Measurements from ENCODE around the gene DNAH17.
A peak's percentile ranks its signal among the peaks of the same experiment; 100 is the strongest.

The DNAH17 gene

GRCh38 chr17:78449983-78450595 lies 127.1 kb downstream of the DNAH17 start:
- DNase-seq = no peak

GRCh38 chr17:78448356-78448993 lies 128.7 kb downstream of the DNAH17 start:
- no peak for DNase-seq

DNA sequence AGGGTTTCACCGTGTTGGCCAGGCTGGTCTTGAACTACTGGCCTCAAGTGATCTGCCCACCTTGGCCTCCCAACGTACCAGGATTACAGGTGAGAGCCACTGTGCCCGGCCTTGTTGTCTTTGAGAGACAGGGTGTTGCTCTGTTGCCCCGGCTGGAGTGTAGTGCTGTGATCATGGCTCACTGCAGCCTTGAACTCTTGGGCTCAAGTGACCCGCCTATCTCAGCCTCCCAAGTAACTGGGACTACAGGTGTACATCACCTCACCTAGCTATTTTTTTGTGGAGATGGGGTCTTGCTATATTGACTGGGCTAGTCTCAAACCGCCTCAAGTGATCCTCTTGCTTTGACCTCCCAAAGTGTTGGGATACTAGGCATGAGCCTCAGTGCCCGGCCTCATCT lies 130.4 kb downstream of the DNAH17 start:
- no peak for DNase-seq

GRCh38 chr17:78444392-78444791 lies 132.8 kb downstream of the DNAH17 start:
- no peak for DNase-seq

- DNase-seq = peak in 1 of 2 donors; percentile 70
Observed at GRCh38 chr17:78442648-78443218, 134.5 kb downstream of the DNAH17 start.

DNA sequence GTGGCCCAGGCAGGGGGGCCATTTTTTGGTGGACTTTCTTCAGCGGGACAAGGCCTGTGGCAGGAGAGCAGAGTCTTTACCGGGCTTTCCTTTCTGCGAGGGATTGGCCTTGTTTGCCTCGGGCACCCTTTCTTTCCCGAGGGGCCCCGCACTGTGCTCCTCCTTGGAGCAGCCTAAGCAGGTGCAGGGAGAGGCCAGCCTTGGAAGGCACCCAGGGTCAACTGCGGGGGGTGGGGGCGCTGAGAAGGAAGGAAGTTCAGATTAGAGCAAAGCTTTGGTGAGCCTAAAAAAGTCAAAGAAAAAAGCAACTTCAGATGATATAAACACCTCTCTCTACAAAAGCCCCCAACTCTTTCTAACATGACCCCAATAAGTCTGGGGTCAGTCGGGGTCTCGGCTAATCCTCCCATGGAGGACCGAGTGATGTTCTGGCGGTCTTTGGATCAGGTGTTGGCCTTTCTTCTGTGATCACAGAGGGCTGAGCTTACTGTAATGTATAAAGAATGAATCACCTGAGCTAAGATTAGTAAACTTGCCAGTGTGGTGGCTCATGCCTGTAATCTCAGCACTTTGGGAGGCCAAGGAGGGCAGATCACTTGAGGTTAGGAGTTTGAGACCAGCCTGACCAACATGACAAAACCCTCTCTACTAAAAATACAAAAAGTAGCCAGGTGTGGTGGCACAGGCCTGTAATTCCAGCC lies 135.8 kb downstream of the DNAH17 start:
- no peak for DNase-seq

DNA sequence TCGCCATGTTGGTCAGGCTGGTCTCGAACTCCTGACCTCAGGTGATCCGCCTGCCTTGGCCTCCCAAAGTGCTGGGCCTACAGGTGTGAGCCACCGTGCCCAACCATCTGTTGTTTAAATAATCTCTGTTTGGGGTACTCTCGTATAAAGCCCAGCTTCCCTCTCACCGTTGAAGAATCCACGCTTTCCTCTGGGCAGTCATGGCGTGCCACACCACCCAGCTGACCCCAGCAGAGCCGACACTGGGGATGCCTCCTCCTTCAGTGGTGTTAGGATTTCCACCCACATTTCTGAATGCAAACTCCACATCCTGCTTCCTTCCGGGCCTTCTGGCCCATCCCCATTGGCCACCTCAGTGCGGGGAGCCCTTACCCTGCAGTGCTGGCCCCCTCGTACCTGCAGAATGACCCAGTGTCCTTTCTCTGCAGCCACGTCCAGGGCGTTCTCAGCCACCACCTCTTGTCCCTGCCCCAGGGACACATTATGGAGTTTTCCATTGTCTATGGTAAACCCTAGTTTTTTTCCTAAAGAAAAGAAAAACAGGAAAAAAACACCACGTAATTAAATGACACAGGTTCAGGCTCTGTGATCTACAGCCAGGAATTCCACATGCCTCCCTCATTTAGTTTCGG lies 138.4 kb downstream of the DNAH17 start:
- no peak for DNase-seq

DNA sequence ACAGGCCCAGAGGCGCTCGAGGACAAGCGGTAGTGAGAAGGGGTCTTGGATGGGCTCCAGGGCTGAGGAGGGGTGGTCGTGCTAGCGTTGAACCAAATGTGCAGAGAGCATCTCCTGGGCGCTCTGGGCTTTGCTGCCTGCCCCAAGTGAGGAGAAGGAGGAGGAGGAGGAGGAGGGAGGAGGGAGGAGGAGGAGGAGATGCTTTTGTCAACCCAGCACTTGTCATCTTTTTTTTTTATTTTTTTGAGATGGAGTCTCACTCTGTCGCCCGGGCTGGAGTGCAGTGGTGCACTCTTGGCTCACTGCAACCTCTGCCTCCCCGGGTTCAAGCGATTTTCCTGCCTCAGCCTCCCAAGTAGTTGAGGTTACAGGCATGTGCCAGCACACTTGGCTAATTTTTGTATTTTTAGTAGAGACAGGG lies 138.9 kb downstream of the DNAH17 start:
- DNase-seq = no peak

DNA sequence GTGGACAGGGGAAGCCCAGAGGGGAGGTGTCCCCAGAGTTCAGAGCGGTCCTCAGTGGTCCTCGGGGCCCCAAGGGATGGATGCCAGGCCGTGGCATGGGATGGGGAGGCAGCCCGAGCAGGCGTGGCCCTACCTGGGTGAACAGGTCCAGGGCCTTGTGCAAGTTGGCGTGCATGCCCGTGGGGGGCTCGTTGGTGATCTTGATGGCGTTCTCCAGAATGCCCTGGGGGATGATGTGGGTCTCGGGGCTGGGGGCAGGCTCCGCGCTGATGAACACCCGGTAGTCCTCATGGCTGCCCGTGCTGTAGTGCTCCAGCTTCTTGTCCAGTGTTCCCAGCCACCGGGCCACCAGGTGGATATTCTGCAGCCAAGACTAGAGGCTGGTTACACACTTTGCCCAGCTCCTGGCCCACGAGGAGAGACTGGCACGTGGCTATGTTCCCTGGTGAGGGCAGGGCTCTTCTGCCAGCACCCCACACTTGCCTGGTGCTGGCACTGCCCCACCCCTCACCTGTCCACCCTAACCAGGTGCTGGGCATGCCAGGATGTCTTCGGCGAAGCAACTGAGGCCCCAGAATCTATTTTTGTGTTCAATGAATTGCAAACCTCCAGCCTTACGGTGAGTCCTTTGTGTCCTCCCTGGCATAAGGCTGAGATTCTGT lies 139.6 kb downstream of the DNAH17 start:
- no peak for DNase-seq

GRCh38 chr17:78435330-78436005 lies 141.7 kb downstream of the DNAH17 start:
- no peak for DNase-seq

DNA sequence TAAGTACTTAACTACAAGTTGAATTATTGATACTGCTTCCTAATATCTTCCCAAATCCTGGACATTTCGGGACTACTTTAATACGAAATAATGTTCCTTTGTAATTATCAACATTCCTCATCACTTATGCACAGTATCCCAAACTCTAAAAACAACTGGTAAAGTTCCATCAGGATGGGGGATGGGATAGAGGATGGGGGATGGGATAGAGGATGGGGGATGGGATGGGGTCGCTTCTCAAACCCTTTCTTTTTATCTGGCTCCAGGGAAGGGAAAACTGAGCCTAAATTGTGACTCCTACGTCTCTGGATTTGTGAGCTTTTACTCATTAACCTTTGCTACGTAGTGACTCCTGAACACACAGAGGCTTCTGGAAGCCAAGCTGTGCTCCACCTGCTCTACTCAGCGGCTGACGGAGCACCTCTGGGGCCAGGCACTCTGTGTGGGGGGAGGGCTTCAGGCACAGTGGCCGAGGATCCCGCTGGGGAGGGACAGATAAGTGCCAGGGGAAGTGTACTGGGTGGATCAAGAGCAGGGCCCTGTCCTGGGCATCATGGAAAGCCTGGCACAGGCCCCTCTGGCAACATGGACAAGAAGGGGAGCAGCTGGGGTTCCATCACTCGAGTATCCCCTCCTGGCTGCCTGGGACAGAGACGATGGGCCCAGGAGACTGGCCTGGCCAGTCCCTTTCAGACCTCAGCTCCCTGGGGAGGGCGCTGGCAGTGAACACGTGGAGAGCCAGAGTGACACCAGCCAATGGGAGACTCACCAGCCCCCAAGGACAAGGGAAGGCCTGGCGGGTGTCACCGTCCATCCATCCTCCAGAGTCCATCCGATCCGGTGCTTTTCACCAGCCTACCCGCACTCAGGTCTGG lies 142.5 kb downstream of the DNAH17 start:
- no peak for DNase-seq

- no peak for DNase-seq
Observed at GRCh38 chr17:78433780-78434335, 143.3 kb downstream of the DNAH17 start.

DNA sequence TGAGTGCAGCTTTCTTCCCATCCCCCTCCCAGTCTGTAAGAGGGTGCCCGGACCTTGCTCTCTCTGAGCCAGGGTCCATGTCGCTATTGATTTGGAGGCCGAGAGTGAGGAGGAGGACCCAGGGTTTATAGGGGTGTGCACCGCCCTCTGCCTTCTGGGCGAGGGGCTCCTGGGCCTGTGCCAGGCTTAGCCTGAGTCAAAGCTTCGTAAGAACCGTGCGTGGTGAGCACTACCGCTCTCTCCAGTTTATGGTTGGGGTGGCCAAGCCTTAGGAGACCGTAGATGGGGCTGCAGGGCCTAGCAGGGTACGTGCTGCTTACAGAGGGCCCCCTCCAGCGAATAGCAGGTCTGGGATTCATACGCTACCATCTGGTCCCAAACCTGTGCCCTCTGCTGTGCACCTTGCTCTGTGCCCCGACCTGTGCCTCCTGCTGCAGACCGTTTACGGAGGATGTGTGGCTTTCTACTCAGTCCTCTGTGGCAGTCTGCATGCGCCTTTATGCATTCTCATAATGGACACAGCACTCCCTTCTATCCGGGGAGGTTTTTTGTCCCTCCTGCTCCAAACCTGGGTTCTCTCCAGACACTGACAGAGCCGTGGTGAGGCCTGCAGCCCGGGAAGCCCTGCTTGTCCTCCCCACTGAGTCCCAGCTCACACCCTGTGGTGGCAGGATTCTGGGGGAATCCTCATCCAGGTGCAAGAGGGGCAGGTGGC lies 144.0 kb downstream of the DNAH17 start:
- DNase-seq = no peak

DNA sequence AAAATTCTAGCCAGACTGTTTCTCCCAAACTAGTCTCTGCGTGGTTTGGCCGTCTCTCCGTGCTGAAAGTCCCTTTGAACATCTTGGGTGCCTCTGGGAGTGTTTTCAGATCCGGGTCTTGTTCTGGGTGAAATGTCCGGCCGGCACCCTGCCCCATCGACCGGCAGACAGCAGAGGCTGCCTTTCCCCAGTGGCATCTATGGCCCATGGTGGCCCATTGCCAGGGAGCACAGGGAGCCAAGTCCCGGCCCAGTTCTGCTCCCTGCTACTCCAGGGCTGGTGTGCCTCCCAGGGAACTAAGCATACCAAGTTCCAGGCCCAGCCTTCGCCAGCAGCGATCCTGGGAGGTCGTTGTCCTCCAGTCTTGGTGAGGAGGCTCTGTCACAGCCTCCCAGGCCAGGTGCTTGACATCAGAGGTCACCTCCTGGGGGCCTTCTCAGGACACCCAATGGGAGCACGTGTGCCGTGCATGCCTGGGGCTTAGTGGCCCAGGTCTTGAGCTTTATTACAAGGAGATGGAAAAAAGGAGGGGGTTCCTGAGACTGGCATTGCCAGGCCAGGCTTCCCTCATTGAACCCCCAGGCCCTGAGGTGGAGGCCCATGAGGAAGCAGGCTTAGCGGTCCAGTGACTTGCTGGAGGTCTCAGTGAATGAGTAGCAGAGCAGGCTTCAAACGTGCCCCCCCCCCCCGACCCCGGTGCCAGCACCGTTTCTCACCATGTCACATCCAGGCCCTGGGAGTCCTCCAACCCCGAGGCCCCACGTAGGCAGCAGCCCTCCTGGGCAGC lies 144.8 kb downstream of the DNAH17 start:
- DNase-seq = no peak

- no peak for DNase-seq
Observed at GRCh38 chr17:78431692-78431958, 145.6 kb downstream of the DNAH17 start.

GRCh38 chr17:78430892-78431691 lies 146.1 kb downstream of the DNAH17 start:
- DNase-seq = no peak

DNA sequence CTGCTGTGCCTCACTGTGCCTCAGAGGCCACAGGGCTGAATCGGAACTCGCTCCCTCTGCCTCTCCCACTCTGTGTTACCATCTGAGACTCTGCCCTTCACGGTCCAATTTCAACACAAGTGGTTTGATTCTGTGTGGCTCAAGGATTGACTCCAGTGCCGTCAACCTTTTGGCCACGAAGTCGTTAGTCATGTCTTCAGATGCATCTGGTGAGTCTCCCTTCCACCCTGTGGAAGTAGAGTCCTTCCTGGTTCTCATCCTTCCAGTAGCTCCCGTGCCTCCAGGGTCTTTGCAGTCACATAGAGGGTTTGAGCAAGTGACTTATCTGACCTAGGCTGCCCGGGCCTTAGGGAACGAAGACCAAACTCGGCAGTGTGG lies 147.6 kb downstream of the DNAH17 start:
- no peak for DNase-seq

DNA sequence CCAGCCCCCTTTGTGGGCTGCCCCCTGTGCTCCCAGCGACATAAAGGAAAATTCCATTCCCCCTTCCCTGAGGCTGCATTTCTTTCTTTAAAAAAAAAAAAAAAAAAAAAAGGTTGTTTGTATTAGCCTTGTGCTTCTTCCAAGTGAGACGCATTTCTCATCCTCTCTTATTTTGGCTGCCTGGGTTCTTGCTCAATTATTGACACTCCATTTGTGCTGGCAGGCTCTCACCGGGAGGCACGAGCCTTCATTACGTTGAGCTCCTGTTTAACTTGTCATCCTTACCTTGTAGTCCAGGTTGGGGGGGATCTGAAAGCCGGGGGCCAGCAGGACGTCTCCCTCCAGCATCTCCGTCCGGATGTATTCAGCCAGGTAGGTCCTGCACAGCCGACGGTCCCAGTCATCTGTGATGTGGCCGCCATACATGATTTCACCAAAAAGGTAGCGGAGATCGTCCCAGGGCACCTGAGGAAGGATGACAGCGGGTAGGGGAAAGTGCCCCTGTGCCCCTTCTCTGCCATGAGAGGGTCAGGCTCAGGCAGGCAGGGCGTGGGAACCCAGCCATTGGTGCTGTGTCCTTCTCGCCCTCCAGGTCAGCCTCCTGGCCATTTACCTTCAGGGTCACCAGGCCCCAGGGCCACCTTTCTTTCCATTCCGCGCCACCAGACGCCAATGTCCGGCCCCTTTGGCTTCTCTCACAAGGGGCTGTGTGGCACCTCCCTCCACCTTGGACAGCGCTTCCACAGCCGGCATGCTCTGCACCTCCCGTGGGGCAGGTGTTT lies 148.2 kb downstream of the DNAH17 start:
- DNase-seq = no peak
